Measurements from ENCODE around the gene LDAF1.

- TF ChIP-seq CTCF (conservative IDR thresholded peaks at IDR 0.05 in 1 of 2, IDR thresholded peaks at IDR 0.05 in 1 of 2; ENCODE audit: extremely low read depth in 1 of 2, insufficient read depth in 1 of 2, low read depth in 1 of 2, low read length in 2 of 2): no peak
- TF ChIP-seq EZH2 (IDR thresholded peaks at IDR 0.05; ENCODE audit: borderline replicate concordance, low read length): no peak
These were observed 14.2 kb downstream of the LDAF1 start for GRCh38 chr16:21172650-21173049.
